ENCODE measurements around the gene SPSB4.

DNA sequence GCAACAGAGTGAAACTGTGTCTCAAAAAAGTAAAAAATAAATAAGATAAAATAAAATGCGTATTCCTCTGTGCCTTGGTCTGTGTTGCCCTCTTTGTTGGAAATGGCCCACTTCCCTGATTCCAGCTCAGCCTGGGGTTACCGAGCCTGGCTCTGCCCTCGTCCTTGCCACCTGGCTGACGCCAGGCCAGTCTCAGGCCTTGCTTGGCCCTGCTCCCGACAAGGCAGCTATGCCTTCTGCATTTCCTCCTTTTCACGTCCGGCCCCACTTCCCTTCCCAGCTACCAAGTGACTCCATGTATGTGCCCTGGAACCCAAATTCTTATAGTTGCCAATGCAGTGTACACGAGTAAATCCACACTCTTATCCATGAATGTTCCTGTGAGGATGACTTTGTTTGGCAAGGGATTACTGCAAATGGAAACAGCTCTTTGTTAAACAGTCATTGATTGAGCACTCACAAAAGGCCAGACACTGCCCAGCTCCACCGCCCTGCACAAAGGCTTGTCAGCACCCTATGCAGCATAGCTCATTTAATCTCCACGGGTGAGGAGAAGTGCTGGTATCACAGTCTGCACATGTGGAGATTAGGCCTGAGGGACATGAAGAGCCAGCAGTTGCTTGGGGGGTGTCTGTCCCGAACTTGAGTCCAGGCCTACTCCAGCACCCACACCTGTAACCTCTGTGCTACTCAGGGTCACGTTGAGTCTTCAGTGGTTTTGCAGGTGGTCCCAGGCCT lies 25.1 kb downstream of the SPSB4 start:
- TF ChIP-seq, protein P1, sequence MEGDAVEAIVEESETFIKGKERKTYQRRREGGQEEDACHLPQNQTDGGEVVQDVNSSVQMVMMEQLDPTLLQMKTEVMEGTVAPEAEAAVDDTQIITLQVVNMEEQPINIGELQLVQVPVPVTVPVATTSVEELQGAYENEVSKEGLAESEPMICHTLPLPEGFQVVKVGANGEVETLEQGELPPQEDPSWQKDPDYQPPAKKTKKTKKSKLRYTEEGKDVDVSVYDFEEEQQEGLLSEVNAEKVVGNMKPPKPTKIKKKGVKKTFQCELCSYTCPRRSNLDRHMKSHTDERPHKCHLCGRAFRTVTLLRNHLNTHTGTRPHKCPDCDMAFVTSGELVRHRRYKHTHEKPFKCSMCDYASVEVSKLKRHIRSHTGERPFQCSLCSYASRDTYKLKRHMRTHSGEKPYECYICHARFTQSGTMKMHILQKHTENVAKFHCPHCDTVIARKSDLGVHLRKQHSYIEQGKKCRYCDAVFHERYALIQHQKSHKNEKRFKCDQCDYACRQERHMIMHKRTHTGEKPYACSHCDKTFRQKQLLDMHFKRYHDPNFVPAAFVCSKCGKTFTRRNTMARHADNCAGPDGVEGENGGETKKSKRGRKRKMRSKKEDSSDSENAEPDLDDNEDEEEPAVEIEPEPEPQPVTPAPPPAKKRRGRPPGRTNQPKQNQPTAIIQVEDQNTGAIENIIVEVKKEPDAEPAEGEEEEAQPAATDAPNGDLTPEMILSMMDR (conservative IDR thresholded peaks at IDR 0.05; ENCODE audit: low read length) = no peak
- no peak for TF ChIP-seq EZH2phosphoT487 (IDR thresholded peaks at IDR 0.05; ENCODE audit: borderline replicate concordance, low read depth, low read length)
